PC-3 (cell line): ENCODE data around the gene CD163L1.

Experiments used
- EZH2 ChIP-seq: fragments of 300-600 bp; sonication (generic); IDR thresholded peaks from one replicate; pipeline ENCODE4 v1.6.1; 2017; ENCODE audit warnings: antibody characterized with exemption, mild to moderate bottlenecking, low read length; ENCODE audit not compliant: unreplicated experiment
- EZH2phosphoT487 ChIP-seq: fragments of 300-600 bp; sonication (generic); IDR thresholded peaks from 2 replicates; pipeline ENCODE4 v1.6.1; 2018; ENCODE audit warnings: mild to moderate bottlenecking, antibody characterized with exemption, low read length, borderline replicate concordance
- TF ChIP-seq, protein P1 (sequence below): fragments of 300-600 bp; sonication (generic); conservative IDR thresholded peaks from 2 replicates; pipeline ENCODE4 v1.5.1; 2017; ENCODE audit warnings: antibody characterized with exemption, low read depth, mild to moderate bottlenecking, low read length

DNA sequence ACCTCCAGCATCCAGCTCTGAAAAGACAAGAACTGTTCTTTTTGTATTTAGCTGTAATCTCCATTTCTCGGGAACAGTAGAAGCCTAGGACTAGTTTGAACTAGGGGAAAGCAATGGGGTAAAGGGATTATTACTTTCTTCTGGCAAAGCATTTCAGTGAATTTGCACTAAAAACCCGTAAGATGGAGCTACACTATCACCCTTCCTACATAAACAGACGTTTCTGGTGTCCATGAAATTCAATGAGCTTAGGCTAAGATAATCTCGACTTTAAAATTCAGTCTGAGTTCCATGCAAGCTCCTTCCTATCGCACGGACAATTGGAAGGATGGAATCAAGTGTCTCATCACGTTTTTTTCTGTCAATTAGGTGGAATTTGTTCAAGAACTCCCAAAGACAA is 116.0 kb downstream of the CD163L1 start:
- TF ChIP-seq, protein P1, sequence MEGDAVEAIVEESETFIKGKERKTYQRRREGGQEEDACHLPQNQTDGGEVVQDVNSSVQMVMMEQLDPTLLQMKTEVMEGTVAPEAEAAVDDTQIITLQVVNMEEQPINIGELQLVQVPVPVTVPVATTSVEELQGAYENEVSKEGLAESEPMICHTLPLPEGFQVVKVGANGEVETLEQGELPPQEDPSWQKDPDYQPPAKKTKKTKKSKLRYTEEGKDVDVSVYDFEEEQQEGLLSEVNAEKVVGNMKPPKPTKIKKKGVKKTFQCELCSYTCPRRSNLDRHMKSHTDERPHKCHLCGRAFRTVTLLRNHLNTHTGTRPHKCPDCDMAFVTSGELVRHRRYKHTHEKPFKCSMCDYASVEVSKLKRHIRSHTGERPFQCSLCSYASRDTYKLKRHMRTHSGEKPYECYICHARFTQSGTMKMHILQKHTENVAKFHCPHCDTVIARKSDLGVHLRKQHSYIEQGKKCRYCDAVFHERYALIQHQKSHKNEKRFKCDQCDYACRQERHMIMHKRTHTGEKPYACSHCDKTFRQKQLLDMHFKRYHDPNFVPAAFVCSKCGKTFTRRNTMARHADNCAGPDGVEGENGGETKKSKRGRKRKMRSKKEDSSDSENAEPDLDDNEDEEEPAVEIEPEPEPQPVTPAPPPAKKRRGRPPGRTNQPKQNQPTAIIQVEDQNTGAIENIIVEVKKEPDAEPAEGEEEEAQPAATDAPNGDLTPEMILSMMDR: no peak
- TF ChIP-seq EZH2 (no peak), EZH2phosphoT487 (no peak)
